Astrocyte (in vitro differentiated cells and primary cell): ENCODE measurements around the gene CD209. TPM values are rescaled to one million over a fixed set of nuclear protein-coding genes. Genes with fewer than 3 reads are reported as not detected.

ENCODE experiments used
- DNase-seq: peaks from one replicate; pipeline ENCODE4 v3.0.0-alpha.2; 2010; ENCODE audit warnings: low read depth
- FAIRE-seq: peaks from 2 replicates; lab custom pipeline; 2011; peaks lifted over from hg19 to GRCh38; lab: Jason Lieb, UNC
- H2AFZ ChIP-seq: 2 replicates; pipeline ENCODE4 v1.6.0; 2012; ENCODE audit warnings: low read depth, low read length, inconsistent platforms
- H3K27ac ChIP-seq: 2 replicates; pipeline ENCODE4 v1.5.1; 2011; ENCODE audit warnings: low read depth, low read length, inconsistent platforms
- H3K27me3 ChIP-seq: 2 replicates; pipeline ENCODE4 v1.6.0; 2011; ENCODE audit warnings: low read length, inconsistent platforms; ENCODE audit not compliant: insufficient read depth
- H3K36me3 ChIP-seq: 2 replicates; pipeline ENCODE4 v1.5.1; 2011; ENCODE audit warnings: low read length, inconsistent platforms; ENCODE audit not compliant: insufficient read depth
- H3K4me1 ChIP-seq: 2 replicates; pipeline ENCODE4 v1.5.1; 2011; ENCODE audit warnings: low read length, inconsistent platforms; ENCODE audit not compliant: insufficient read depth
- H3K4me2 ChIP-seq: 2 replicates; pipeline ENCODE4 v1.6.0; 2012; ENCODE audit warnings: low read length, inconsistent platforms
- H3K4me3 ChIP-seq: 2 replicates; pipeline ENCODE4 v1.5.1; 2011; ENCODE audit warnings: low read depth, mild to moderate bottlenecking, low read length, inconsistent platforms; ENCODE audit not compliant: insufficient read depth
- H3K79me2 ChIP-seq: 2 replicates; pipeline ENCODE4 v1.6.0; 2012; ENCODE audit warnings: mild to moderate bottlenecking, low read length, inconsistent platforms; ENCODE audit not compliant: insufficient read depth
- H3K9ac ChIP-seq: 2 replicates; pipeline ENCODE4 v1.6.0; 2012; ENCODE audit warnings: mild to moderate bottlenecking, low read length, inconsistent platforms
- H3K9me3 ChIP-seq: 2 replicates; pipeline ENCODE4 v1.5.1; 2012; ENCODE audit warnings: low read depth, mild to moderate bottlenecking, low read length, inconsistent platforms; ENCODE audit not compliant: insufficient read depth
- H4K20me1 ChIP-seq: 2 replicates; pipeline ENCODE4 v1.6.0; 2012; ENCODE audit warnings: low read length, inconsistent platforms; ENCODE audit not compliant: insufficient read depth
- H3K27ac Mint-ChIP-seq: one replicate; pipeline ENCODE4 v1.8.0; 2021; ENCODE audit warnings: mild to moderate bottlenecking, mixed read lengths; ENCODE audit not compliant: unreplicated experiment
- H3K27me3 Mint-ChIP-seq: one replicate; pipeline ENCODE4 v1.8.0; 2021; ENCODE audit warnings: low read depth, mixed read lengths; ENCODE audit not compliant: unreplicated experiment
- H3K36me3 Mint-ChIP-seq: one replicate; pipeline ENCODE4 v1.8.0; 2021; ENCODE audit warnings: low read depth, mixed read lengths; ENCODE audit not compliant: unreplicated experiment
- H3K4me1 Mint-ChIP-seq: one replicate; pipeline ENCODE4 v1.8.0; 2021; ENCODE audit warnings: low read depth, mixed read lengths; ENCODE audit not compliant: unreplicated experiment
- H3K4me3 Mint-ChIP-seq: one replicate; pipeline ENCODE4 v1.8.0; 2021; ENCODE audit warnings: mild to moderate bottlenecking, moderate library complexity, mixed read lengths; ENCODE audit not compliant: unreplicated experiment
- H3K9me3 Mint-ChIP-seq: one replicate; pipeline ENCODE4 v1.8.0; 2021; ENCODE audit warnings: mild to moderate bottlenecking, mixed read lengths; ENCODE audit not compliant: unreplicated experiment
- EZH2 ChIP-seq: IDR thresholded peaks from 2 replicates; pipeline ENCODE4 v1.6.1; 2012; ENCODE audit warnings: mild to moderate bottlenecking, low read length, inconsistent platforms; ENCODE audit not compliant: insufficient read depth
- total RNA-seq: library from RNA; stranded (reverse); gene quantifications from 2 replicates; pipeline ENCODE4 v1.2.1, GENCODE V29; 2021
- TF ChIP-seq, protein P1 (sequence below): IDR thresholded peaks from 2 replicates; pipeline ENCODE4 v1.5.1; 2011; ENCODE audit warnings: low read depth, mild to moderate bottlenecking, inconsistent platforms, low read length, moderate library complexity; ENCODE audit not compliant: insufficient read depth

The CD209 gene
- total RNA-seq, 1 donor from 2014 or later = not detected

DNA sequence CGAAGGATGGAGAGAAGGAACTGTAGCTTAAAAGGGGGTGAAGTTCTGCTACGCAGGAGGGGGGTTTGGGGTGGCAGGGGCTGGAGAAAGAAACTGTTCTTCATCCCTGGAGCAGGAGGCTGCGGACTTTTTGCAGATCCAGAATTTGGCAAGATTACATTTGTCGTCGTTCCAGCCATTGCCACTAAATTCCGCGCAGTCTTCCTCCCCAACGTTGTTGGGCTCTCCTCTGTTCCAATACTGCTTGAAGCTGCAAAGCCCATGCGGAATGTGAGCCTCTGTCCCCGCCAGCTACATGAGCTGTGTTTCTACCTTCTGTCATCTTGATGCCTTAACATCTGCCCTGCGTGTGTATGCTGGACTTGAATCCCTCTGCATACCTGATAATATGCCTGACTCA lies 4.3 kb downstream of the CD209 start:
- Histone ChIP-seq H3K79me2 (no peaks in the 10 kb centered on the region), H2AFZ (no peak overlapping the region), H3K9me3 (no peaks in the 10 kb centered on the region), H3K27me3 (peaks cover 2% of the 10 kb centered on the region), H3K4me3 (no peak overlapping the region), H3K27ac (no peak overlapping the region), H3K4me1 (no peaks in the 10 kb centered on the region), H3K9ac (no peak overlapping the region), H4K20me1 (no peaks in the 10 kb centered on the region), H3K4me2 (no peak overlapping the region), H3K36me3 (no peaks in the 10 kb centered on the region)
- peaks cover 63% of the 10 kb centered on the region for H3K27me3 Mint-ChIP-seq
- no peaks in the 10 kb centered on the region for H3K4me1 Mint-ChIP-seq
- DNase-seq = no peak
- no peaks in the 10 kb centered on the region for H3K36me3 Mint-ChIP-seq
- H3K9me3 Mint-ChIP-seq = peaks cover 3% of the 10 kb centered on the region
- no peak overlapping the region for H3K27ac Mint-ChIP-seq
- no peak for TF ChIP-seq EZH2
- TF ChIP-seq, protein P1, sequence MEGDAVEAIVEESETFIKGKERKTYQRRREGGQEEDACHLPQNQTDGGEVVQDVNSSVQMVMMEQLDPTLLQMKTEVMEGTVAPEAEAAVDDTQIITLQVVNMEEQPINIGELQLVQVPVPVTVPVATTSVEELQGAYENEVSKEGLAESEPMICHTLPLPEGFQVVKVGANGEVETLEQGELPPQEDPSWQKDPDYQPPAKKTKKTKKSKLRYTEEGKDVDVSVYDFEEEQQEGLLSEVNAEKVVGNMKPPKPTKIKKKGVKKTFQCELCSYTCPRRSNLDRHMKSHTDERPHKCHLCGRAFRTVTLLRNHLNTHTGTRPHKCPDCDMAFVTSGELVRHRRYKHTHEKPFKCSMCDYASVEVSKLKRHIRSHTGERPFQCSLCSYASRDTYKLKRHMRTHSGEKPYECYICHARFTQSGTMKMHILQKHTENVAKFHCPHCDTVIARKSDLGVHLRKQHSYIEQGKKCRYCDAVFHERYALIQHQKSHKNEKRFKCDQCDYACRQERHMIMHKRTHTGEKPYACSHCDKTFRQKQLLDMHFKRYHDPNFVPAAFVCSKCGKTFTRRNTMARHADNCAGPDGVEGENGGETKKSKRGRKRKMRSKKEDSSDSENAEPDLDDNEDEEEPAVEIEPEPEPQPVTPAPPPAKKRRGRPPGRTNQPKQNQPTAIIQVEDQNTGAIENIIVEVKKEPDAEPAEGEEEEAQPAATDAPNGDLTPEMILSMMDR = no peak
- no peak for FAIRE-seq
- H3K4me3 Mint-ChIP-seq = no peak overlapping the region

DNA sequence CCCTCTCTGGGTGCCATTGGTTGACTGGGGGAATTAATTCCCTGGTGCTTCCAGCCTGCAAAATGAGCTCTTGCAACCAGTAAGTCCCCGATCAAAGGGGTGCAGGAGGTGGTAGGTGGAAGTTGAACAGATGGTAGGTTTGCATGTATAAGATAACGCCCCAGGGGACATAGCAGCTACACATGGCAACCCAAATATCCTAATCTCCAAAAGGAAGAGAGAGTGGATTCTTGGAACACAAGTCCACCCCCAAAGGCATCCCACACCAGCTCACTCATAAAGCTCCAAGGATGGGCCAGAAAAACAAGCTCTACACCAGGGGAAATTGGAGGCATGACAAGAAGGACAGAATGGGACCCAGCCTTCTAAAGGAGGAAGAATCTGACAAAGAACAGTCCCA lies 4.8 kb downstream of the CD209 start:
- no peak overlapping the region for H3K27ac ChIP-seq
- no peaks in the 10 kb centered on the region for H3K4me1 ChIP-seq
- H4K20me1 ChIP-seq = no peaks in the 10 kb centered on the region
- FAIRE-seq (no peak), DNase-seq (no peak)
- Mint-ChIP-seq H3K27me3 (peaks cover 65% of the 10 kb centered on the region), H3K4me1 (no peaks in the 10 kb centered on the region), H3K4me3 (no peak overlapping the region), H3K36me3 (no peaks in the 10 kb centered on the region), H3K27ac (no peak overlapping the region), H3K9me3 (peaks cover 3% of the 10 kb centered on the region)
- H3K36me3 ChIP-seq = no peaks in the 10 kb centered on the region
- H2AFZ ChIP-seq = no peak overlapping the region
- H3K9ac ChIP-seq = no peak overlapping the region
- no peaks in the 10 kb centered on the region for H3K79me2 ChIP-seq
- no peak overlapping the region for H3K4me3 ChIP-seq
- no peak for TF ChIP-seq EZH2
- TF ChIP-seq, protein P1 = no peak
- H3K9me3 ChIP-seq = no peaks in the 10 kb centered on the region
- H3K27me3 ChIP-seq = peaks cover 2% of the 10 kb centered on the region
- no peak overlapping the region for H3K4me2 ChIP-seq

DNA sequence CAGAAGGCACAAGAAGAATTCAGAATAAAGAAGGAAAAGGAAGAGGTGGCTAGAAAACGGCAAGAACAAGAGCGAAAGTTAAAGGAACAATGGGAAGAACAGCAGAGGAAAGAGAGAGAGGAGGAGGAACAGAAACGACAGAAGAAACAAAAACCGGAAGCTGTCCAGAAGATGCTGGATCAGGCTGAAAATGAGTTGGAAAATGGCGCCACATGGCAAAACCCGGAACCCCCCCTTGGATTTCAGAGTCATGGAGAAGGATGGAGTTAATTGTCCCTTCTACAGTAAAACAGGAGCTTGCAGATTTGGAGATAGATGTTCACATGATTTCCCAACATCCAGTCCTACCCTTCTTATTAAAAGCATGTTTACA lies 6.7 kb downstream of the CD209 start:
- TF ChIP-seq, protein P1 = no peak
- H3K79me2 ChIP-seq = no peaks in the 10 kb centered on the region
- Mint-ChIP-seq H3K9me3 (peaks cover 3% of the 10 kb centered on the region), H3K27me3 (peaks cover 63% of the 10 kb centered on the region), H3K4me1 (no peaks in the 10 kb centered on the region), H3K27ac (no peak overlapping the region), H3K4me3 (no peak overlapping the region), H3K36me3 (no peaks in the 10 kb centered on the region)
- H3K4me2 ChIP-seq = no peak overlapping the region
- no peak overlapping the region for H3K27ac ChIP-seq
- no peaks in the 10 kb centered on the region for H4K20me1 ChIP-seq
- no peak for FAIRE-seq
- DNase-seq = no peak
- no peaks in the 10 kb centered on the region for H3K9me3 ChIP-seq
- H3K4me1 ChIP-seq = no peaks in the 10 kb centered on the region
- no peak overlapping the region for H2AFZ ChIP-seq
- H3K27me3 ChIP-seq = peaks cover 2% of the 10 kb centered on the region
- H3K9ac ChIP-seq = no peak overlapping the region
- no peak overlapping the region for H3K4me3 ChIP-seq
- no peaks in the 10 kb centered on the region for H3K36me3 ChIP-seq
